SU-DHL-6 (cell line): Measurements from ENCODE around the gene TMPRSS2.

Experiments
- EZH2phosphoT487 ChIP-seq: fragments of 200-600 bp; sonication (generic), shearing (Covaris generic); conservative IDR thresholded peaks from 2 replicates; pipeline ENCODE4 v1.6.1; 2018; ENCODE audit warnings: mild to moderate bottlenecking, antibody characterized with exemption, low read length, moderate library complexity, mixed read lengths
- TF ChIP-seq, protein P1 (sequence below): fragments of 200-600 bp; sonication (generic); IDR thresholded peaks from one replicate; pipeline ENCODE4 v1.5.1; 2017; ENCODE audit warnings: antibody characterized with exemption, mild to moderate bottlenecking, low read length, moderate library complexity; ENCODE audit not compliant: insufficient read depth, poor library complexity, severe bottlenecking

- TF ChIP-seq, protein P1, sequence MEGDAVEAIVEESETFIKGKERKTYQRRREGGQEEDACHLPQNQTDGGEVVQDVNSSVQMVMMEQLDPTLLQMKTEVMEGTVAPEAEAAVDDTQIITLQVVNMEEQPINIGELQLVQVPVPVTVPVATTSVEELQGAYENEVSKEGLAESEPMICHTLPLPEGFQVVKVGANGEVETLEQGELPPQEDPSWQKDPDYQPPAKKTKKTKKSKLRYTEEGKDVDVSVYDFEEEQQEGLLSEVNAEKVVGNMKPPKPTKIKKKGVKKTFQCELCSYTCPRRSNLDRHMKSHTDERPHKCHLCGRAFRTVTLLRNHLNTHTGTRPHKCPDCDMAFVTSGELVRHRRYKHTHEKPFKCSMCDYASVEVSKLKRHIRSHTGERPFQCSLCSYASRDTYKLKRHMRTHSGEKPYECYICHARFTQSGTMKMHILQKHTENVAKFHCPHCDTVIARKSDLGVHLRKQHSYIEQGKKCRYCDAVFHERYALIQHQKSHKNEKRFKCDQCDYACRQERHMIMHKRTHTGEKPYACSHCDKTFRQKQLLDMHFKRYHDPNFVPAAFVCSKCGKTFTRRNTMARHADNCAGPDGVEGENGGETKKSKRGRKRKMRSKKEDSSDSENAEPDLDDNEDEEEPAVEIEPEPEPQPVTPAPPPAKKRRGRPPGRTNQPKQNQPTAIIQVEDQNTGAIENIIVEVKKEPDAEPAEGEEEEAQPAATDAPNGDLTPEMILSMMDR: no peak
- no peak for TF ChIP-seq EZH2phosphoT487
These were observed 25.7 kb downstream of the TMPRSS2 start for GRCh38 chr21:41482301-41482700.
